ENCODE measurements around the gene PADI2.

The PADI2 gene

GRCh38 chr1:17053685-17054410 lies 65.4 kb downstream of the PADI2 start, which contains the start of gene SDHB:
Gene SDHB (minus strand): TSS chr1:17054032. CDS start chr1:17054019, 13 bp downstream.
- peak; percentile 99 for DNase-seq (ENCODE audit: low spot score)

GRCh38 chr1:17053086-17053684 lies 66.1 kb downstream of the PADI2 start:
- no peak for DNase-seq (ENCODE audit: low spot score)

- DNase-seq (ENCODE audit: low spot score): no peak
Observed at GRCh38 chr1:17052641-17053040, 66.6 kb downstream of the PADI2 start.

- DNase-seq (ENCODE audit: low spot score): no peak
Observed at GRCh38 chr1:17052038-17052437, 67.2 kb downstream of the PADI2 start.

GRCh38 chr1:17047924-17048323 lies 71.3 kb downstream of the PADI2 start:
- no peak for DNase-seq (ENCODE audit: low spot score)

GRCh38 chr1:17046334-17046657 lies 73.0 kb downstream of the PADI2 start:
- no peak for DNase-seq (ENCODE audit: low spot score)

- peak; percentile 34 for DNase-seq (ENCODE audit: low spot score)
Observed at GRCh38 chr1:17045634-17046333, 73.5 kb downstream of the PADI2 start.

- no peak for DNase-seq (ENCODE audit: low spot score)
Observed at GRCh38 chr1:17045150-17045549, 74.1 kb downstream of the PADI2 start.

- no peak for DNase-seq (ENCODE audit: low spot score)
Observed at GRCh38 chr1:17043676-17044075, 75.6 kb downstream of the PADI2 start.

GRCh38 chr1:17040135-17040534 lies 79.1 kb downstream of the PADI2 start:
- no peak for DNase-seq (ENCODE audit: low spot score)

- DNase-seq (ENCODE audit: low spot score): no peak
Observed at GRCh38 chr1:17039522-17039921, 79.7 kb downstream of the PADI2 start.

- no peak for DNase-seq (ENCODE audit: low spot score)
Observed at GRCh38 chr1:17033481-17033880, 85.8 kb downstream of the PADI2 start.

GRCh38 chr1:17032741-17033140 lies 86.5 kb downstream of the PADI2 start:
- no peak for DNase-seq (ENCODE audit: low spot score)

- no peak for DNase-seq (ENCODE audit: low spot score)
Observed at GRCh38 chr1:17031436-17031835, 87.8 kb downstream of the PADI2 start.

- no peak for DNase-seq (ENCODE audit: low spot score)
Observed at GRCh38 chr1:17030206-17030605, 89.0 kb downstream of the PADI2 start.

GRCh38 chr1:17028662-17029188 lies 90.5 kb downstream of the PADI2 start:
- DNase-seq (ENCODE audit: low spot score): no peak

GRCh38 chr1:17027900-17028299 lies 91.4 kb downstream of the PADI2 start:
- DNase-seq (ENCODE audit: low spot score): no peak

- no peak for DNase-seq (ENCODE audit: low spot score)
Observed at GRCh38 chr1:17027403-17027802, 91.8 kb downstream of the PADI2 start.

GRCh38 chr1:17024721-17025120 lies 94.5 kb downstream of the PADI2 start:
- no peak for DNase-seq (ENCODE audit: low spot score)

- no peak for DNase-seq (ENCODE audit: low spot score)
Observed at GRCh38 chr1:17023573-17023972, 95.7 kb downstream of the PADI2 start.

- no peak for DNase-seq (ENCODE audit: low spot score)
Observed at GRCh38 chr1:17023102-17023501, 96.1 kb downstream of the PADI2 start.

- no peak for DNase-seq (ENCODE audit: low spot score)
Observed at GRCh38 chr1:17021896-17022295, 97.4 kb downstream of the PADI2 start.

- DNase-seq (ENCODE audit: low spot score): no peak
Observed at GRCh38 chr1:17020502-17020901, 98.7 kb downstream of the PADI2 start.

Measured in CD4-positive, alpha-beta T cell treated with Interleukin-15 for 4 hours (primary cell).